HG02943 (cell line): ENCODE results near the gene EML2.

Experiments used
- ATAC-seq: cut with Tn5 transposase; IDR thresholded peaks from one replicate; pipeline ENCODE4 v1.9.1; 2021; ENCODE audit warnings: mild to moderate bottlenecking, low read depth, moderate library complexity; ENCODE audit not compliant: unreplicated experiment

The EML2 gene

DNA sequence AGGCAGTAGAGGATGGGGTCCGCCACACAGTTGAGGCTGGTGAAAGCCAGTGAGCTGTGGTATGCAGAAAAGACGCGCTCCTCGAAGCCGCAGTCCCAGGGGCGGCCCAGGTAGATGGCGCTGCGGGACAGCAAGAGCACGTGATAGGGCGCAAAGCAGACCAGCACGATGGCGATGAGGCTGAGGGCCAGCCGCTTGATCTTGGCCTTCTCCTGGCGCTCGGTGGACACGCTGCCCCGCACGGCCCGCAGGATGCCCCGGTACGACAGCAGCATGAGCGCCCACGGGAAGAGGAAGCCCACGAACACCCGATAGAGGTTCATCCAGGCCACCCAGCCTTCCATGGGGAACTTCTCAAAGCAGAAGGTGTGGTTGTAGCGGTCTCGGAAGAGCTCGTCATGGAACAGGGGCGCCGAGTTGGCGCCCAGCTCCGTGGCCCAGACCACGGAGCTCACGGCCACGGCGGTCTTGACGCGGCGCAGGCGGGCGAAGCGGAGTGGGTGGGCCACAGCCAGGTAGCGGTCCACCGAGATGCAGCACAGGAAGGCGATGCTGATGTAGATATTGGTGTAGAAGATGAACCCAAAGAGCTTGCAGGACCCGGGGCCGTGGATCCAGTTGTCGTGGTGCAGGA, 48.1 kb downstream of the EML2 start:
- ATAC-seq: no peak

DNA sequence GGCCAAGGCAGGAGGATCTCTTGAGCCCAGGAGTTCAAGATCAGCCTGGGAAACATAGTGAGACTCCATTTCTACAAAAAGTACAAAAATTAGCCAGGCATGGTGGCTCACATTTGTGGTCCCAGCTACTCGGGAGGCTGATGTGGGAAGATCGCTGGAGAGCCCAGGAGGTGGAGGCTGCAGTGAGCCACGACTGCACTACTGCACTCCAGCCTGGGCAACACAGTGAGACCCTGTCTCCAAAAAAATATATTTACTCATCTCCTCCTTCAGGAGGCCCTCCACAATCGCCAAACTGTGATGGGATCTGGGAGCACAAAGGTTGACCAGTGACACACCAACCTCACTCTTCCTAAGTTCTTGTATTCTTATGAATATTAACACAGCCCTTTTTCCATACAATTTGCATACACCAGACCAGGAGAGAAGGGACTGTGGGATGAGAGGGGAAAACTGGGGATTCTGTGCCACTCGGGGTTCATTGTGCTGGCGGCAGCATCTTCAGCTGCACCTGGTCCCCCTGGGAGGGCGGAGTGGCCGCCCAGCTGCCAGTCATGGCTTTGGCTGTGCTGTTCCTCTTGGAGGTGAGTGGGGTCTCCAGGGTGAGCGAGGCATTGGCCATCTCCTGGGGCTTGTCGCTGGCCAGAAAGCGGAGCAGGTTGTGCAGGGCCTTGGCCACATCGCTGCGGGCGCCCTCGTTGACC, 48.7 kb downstream of the EML2 start:
- no peak for ATAC-seq

DNA sequence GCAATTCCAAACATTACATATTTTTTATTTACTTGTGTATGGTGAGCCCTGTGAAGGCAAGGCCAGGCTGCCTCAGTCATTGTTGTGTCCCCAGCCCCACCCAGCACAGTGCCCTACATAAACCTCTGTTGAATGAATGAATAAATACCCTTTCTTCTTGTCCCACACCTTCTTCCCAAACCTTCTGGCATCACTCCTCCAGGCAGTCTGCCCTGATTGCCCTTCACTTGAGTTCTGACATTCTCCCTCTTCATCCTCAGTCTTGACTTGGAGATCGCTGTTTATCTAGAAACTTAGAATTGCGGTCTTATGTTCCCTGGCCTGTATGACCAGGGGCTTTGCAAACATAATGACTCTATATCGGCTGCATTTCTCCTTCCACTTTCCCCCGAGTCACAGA, 49.4 kb downstream of the EML2 start:
- ATAC-seq: no peak

DNA sequence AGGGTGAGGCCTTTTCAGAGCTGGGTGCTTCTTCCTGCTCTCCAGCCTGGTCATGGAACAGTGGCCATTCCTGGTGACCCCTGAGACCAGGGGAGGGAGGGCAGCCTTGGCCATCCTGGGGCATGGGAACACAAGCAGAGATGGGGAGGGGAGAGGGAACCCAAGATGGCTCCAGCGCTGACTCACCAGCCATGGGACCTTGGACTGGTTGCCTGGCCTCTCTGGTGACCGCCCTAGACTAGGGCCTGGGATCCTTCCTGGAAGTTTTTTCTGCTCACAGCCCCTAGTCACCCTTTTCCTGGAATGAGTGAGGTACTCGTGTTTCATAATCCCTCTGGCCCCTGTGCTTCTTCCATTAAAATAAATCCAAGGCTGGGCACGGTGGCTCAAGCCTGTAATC, 51.3 kb downstream of the EML2 start:
- ATAC-seq: no peak

DNA sequence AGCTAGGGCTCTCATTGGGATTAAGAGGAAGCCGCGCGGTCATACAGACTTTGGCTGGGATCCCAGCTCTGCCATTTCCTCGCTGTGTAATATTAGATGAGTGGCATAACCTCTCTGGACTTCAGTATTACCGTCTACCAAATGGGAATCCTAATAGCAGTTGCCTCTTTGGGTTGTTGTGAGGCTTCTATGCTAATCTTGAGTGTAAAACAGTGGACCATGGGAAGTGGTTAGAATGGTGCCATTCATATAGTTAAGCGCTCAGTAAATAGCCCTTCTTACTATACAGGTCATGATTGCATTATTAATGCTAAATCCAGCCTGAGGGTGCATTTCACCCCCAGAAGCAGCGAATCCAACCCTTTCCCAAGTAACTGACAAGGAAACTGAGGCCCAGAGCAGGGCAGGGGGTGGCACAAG, 54.0 kb downstream of the EML2 start:
- ATAC-seq: no peak

DNA sequence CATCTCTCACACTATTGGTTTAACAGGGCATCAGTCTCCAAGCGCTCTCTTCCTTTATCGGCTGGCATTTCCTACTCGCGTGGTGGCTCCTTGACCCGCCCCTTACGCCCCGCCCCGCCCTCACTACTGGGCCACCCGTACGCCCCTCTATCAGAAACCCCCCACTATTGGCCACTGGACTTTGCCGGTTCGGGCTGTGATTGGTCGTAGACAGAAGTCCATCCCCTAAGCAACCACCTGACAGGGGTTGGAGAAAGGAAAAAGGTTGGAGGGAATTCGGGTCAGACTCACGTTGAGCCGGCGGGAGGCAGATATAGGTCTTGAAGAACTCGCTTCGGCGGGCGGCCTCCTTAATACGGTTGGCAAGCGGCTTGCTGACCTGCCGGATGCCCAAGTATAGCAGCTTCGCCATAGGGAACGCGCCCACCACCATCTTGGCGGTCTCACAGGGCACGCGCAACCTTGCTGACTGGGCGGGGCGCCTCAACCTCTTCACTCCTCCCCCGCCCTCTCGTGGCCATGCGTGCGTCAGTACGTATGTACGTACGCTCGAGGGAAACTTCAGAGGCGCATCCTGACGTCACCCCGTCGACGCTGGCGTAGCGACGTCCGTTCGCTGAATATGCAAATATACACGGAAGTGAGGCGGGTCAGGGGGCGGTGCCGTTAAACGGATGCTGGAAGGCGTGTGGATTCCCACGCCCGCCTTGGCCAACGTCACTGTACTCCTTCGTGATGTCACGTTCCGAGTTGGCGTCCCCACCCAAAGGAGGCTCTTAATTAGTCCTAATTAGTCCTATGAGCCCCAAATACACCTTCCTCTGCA, 54.7 kb downstream of the EML2 start, which contains the start of gene OPA3:
OPA3 (minus strand) TSS at position 471 of the 826 bp plus-strand sequence; CDS start at position 433, 38 bp downstream.
- peak; percentile 89 for ATAC-seq

DNA sequence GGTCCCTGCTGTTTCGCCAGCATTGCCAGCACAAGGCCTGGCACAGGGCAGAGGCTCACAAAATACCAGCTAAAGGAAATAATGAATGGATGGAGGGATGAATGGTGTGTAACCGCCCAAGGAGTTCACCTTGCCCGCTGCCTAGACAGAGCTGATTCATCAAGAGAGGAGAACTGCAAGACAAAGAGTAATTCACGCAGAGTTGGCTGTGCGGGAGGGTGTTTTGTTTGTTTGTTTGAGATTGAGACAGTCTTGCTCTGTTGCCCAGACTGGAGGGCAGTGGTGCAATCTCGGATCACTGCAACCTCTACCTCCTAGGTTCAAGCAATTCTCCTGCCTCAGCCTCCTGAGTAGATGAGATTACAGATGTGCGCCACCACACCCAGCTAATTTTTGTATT, 57.6 kb downstream of the EML2 start:
- no peak for ATAC-seq

DNA sequence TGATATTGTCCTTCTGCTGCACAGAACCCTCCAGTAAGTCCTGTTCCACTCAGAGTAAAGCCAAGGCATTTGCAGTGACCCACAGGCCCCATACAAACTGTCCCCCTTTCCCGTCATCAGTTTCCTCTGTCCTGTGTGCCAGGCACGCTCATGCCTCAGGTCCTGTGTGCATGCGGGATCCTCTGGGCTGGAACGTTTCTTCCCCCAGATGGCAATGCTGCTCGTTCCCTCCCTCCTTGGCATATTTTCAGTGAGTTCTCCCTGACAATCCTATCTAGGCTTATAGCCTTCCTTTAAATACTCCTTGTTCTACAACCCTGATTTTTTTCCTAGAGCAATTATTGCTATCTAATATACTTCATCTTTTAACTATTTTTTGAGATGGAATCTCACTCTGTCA, 60.3 kb downstream of the EML2 start:
- no peak for ATAC-seq

DNA sequence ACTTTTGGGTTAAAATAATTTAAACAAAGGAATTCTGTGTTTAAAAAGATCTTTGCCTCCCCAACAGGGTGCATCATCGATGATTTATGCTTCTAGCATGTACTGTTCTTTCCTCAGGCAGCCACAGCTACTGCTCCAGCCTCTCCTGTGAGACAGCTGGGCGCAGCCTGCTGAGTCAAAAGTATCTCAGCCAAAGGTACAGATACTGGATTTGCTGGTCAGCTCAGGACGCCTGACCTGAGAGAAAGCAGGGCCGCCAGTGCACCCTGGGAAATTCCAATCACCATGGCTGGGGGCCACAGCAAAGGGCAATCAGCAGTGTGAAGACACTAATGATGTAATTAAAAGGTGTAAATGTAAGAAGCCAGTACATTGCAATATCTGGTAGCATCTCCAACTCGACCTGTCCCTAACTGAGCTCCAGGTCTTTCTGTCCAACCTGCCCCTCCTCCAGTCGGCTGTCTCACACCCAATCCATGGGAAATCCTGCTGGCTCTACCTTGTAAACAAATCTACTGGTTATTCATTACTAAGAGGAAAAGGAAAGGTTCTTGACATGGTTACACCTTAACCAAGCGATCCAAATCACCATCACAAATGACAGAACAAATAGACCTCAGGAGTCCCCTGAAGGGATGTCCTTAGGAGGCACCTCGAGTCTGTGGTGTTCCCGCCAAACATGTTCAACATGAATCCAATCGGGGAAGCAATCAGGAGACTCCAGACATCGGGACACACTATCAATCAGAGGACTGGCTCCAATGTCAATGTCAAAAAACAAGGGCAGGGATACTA, 61.9 kb downstream of the EML2 start:
- ATAC-seq: no peak

DNA sequence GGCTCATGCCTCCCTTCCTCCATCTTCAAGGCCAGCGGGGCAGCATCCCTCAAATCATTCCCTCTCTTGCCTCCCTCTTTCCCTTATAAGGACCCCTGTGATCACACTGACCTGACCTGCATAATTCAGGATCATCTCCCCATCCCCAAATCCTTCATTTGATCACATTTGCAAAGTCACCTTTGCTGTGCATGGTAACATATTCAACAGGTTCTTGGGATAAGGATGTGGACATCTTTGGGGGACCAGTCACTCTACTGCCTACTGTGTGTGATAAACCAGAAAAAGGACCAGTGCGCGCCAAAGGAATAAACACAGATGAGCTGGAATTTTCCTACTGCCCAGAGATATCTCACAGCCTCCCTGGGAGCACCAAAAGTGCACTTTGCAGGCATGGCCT, 62.5 kb downstream of the EML2 start:
- ATAC-seq: no peak

DNA sequence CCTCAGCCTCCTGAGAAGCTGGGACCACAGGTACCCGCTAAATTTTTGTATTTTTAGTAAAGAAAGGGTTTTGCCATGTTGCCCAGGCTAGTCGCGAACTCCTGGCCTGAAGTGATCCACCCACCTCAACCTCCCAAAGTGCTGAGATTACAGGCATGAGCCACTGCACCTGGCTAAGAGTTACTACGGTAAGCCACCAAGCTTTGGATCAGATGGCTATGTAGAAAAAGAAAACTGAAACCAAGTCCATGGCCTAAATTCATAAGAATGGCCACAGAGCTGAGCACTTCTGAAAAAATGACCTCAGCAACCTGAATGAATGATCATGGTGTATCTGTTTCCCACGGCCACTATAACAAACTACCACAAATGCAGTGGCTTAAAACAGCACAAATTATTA, 64.0 kb downstream of the EML2 start:
- ATAC-seq: no peak

DNA sequence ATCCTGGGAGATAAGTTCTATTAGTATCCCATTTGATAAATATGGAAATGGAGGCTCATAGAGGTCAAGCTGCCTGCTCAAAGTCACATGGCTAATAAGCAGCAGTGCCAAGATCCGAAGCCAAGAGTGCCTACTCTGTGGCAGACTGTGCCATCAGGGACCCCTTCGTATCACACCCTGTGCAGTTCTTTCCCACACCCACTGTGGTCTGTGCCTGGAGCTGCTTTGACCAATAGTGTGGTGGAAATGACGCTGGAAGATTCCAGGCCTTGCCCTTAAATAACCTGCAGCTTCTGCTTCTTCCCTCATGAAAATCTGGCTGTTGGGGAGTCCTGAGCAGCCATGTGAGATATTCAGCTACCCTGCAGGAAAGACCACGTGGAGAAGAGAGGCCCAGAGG, 64.7 kb downstream of the EML2 start:
- no peak for ATAC-seq

DNA sequence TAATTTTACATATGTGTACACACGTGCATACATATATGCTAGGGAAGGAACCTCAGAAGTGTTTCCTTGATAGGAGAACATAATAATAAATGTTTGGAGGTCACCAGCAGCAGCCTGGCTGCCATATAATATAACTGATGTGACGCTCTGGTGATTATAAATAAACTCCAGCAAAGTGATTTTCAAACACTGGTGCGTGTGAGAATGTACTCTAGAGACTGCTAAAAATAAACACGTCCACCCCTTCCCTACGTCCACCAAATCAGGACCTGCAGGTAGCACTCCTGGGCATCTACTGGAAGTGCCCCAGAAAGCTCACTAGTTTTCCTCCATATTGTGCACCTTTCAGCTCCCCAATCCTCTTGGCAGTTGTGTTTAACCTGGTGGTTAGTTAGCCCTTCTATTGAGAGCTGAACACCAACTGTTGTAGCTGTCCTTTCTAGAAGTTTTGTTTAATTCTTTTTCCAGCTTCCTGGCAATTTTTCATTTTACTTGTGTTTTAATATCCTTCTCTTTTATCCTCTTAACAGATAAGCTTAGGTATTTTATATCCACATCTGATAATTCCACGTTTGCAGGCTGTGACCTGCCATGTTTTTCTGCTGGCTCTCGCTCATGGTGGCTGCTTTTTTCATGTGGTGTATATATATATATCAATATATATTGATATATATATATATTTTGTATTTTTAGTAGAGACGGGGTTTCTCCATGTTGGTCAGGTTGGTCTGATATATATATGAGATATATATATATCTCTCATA, 67.6 kb downstream of the EML2 start:
- no peak for ATAC-seq

DNA sequence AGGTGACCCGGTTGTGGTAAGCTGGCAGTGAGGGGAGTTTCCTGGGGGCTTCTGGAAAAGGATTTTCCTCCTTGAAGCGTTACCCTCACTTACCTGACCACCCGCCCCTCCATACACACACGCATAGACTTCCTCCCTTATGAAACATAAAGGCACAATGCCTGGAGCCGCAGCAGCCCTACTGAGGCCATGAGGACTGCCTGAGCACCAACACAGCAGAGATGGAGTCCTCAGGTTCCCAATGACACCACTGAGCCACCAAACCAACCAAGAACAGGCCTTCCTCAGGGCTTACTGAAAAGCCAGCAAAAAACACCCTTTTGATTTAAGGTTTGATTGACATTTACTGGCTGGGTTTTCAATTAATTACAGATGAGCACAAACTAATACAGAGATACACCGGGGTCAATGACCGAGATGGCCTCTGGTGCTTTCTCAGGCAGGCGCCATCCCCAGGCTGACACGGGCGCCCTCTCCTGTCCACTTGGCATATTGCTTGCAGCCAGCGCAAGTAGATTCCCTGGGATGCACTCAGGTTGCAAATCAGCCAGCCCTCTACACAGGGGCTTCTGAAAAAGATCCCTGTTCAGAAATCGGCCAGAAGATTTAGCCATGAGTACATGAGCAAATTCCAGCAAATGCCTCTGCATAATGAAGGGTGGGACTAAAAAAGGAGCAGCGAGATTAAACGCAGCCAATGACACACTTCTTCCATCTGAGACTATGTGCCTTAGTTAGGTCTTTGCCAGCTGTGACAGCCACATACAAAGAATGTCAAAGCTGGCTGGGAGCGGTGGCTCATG, 69.4 kb downstream of the EML2 start:
- no peak for ATAC-seq

DNA sequence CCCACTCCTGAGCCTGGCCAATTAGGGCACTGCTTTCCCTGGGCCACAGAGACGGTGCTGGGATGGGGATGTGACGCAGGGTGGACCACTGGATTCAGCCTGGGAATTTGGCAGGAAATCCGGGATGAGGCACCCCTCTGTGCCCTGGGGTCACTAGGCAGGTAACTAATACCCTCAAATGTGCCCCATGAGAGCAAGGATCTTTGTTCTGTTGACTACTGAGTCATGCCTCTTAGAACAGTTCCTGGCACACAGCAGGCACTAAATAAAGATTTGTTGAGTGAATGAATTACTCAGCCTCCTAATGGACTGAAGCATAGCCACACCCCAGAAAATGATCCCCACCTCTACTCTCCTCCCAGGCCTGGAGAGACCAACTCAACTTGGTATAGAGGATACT, 70.5 kb downstream of the EML2 start:
- ATAC-seq: no peak

DNA sequence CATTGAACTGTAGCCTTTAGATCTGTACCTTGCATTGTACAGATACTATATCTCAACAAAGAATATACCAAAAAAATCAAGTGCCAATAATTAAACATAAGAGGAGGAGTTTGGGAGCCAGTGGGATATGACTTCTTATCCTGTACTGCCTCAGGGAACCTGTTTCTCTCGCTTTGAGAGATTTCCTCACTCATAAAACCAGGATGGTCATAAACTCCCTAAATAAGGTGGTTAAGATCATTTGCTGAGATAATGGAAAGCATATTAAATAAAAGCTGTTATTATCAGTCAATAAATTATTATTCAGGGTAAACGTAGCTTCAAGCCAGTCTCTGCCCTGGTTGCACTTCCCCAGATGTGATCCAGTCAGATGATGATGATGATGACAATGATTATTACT, 71.6 kb downstream of the EML2 start:
- ATAC-seq: no peak

DNA sequence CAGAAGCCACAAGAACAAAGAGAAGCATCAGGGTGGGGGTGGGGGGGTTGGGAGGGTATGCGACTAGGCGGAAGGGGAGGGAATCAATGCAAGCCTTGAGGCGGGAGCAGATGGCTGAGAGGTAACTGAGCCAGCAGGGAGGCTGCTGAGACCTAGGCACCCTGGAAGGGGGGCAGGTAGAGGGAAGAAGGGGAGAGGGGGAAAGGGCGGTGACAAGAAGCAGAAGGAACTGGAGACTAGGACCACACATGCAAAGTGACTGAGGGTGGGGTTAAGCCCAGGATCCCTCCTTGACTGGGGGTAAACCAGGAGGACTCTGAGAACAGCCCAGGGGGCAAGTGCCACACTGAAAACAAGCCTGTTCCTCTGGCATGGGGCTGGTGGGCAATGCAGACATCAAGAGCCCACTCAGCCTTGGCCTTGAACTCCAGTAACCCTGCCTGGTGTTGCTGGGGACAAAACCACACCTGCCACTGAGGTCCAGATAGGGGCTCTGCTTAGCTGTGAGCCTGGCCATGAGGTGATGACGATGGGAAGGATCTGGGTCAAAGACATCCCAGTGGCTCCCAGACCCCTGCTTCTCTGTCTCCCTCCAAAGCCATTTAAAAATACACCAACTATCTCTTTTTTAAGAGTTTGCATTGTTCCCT, 74.9 kb downstream of the EML2 start:
- ATAC-seq: no peak

DNA sequence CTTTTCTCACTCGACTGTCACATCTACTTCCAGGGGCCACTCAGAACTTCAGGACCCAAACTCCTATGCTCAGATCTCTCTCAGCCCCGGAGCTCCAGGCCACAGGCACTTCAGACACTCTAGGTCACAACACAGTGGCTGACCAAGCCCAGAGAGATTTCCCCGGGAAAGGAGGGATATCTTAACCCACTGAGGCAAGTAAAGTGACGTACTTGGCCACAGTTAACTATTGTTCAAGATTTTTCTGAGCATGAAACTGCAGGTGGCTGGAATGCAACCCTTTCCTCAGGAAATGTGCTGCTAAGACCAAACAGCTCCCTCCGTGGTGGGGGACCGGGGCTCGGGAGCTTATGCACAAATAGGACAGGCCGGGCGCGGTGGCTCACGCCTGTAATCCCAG, 78.5 kb downstream of the EML2 start:
- no peak for ATAC-seq

DNA sequence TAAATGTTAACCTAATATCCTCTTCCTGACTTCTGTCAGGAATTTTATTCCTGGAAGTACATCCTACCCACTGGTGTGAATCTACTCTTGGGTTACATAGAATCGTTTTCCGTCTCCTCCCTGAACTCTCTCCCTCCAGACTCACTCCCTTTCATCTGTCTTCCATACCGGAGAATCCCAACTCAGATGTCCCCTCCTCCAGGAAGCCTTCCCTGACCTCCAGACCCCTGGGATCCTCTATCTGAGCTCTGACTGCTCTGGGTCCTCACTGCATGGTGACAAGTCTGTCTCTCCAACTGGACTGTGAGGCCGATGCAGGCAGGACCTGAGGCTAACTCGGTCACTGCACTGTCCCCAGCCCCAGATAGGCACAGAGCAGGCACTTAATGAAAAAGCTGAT, 79.2 kb downstream of the EML2 start:
- no peak for ATAC-seq
